ENCODE data around the gene OR4D2. TPM values are rescaled to one million over a fixed set of nuclear protein-coding genes. Genes with fewer than 3 reads are reported as not detected.

Gene OR4D2
- total and polyA plus RNA-seq, 2 of the 13 experiments (the other 11 are each of a cell fraction or from before 2014, with no cell fraction given), result not detected

DNA sequence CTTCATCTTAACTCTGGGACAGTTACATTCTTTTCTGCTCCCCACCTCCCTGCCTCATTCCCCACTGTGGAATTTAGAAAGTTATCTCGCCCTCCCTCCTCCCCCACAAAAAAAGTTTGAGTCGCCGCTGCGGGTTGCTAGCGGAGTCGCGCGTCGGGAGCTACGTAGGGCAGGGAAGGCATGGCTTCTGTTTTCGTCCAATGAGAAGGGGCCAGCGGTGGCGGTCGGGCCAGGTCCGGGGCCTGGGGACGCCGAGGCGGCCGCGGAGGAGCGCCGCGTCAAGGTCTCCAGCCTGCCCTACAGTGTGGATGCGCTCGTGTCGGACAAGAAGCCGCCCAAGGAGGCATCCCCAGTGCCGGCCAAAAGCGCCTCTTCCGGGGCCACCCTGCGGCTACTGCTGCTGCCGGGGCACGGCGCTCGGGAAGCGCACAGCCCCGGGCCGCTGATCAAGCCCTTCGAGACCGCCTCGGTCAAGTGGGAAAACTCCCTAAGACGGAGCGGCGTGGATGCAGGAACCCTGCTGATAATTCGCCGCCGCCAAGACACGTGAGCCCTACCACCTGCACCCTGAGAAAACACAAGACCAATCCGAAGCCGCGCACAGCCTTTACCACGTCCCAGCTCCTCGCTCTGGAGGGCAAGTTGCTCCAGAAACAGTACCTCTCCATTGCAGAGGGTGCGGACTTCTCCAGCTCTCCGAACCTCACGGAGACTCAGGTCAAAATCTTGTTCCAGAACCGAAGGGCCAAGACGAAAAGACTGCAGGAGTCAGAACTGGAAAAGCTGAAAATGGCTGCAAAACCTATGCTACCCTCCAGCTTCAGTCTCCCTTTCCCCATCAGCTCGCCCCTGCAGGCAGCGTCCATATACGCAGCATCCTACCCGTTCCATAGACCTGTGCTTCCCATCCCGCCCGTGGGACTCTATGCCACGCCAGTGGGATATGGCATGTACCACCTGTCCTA lies 9.7 kb upstream of the OR4D2 start:
- ATAC-seq (peak; percentile 89), DNase-seq (ENCODE audit: low spot score) (no peak), FAIRE-seq (no peak)
- intact Hi-C loops (cut with micrococcal nuclease; ENCODE audit: unreplicated experiment), result no loop called here
- 13% methylated on average over 53 of the region's 65 CpGs for WGBS (ENCODE audit: low lambda C conversion rate)
- CTCF ChIA-PET (ENCODE audit: low intra/inter-chr PET ratio, low total read pairs), result no interaction called here
- Histone ChIP-seq H4K20me1 (ENCODE audit: insufficient read depth, low read length) (no peaks in the 10 kb centered on the region), H3K4me1 (ENCODE audit: insufficient read depth, low read length) (peaks cover 11% of the 10 kb centered on the region; the same call in 1 of the 2 replicates), H3K4me3 (replicated peaks in 1 of 3; ENCODE audit: insufficient read depth in 1 of 3, low read depth in 2 of 3, low read length in 3 of 3) (peak overlapping the region; percentile 35 to 53 (median 43); a peak in 5 of 6 replicates), H3K4me2 (ENCODE audit: low read depth, low read length) (peak overlapping the region; percentile 69), H3K79me2 (ENCODE audit: insufficient read depth, low read length) (no peaks in the 10 kb centered on the region), H3K9ac (ENCODE audit: insufficient read depth, low read depth, low read length) (no peak overlapping the region), H2AFZ (ENCODE audit: low read length) (no peak overlapping the region), H3K9me3 (ENCODE audit: low read length) (no peaks in the 10 kb centered on the region), H3K36me3 (replicated peaks in 1 of 2; ENCODE audit: control insufficient read depth in 1 of 2, insufficient read depth in 2 of 2, low read length in 2 of 2) (no peaks in the 10 kb centered on the region), H3K27me3 (ENCODE audit: control insufficient read depth in 1 of 2, insufficient read depth in 2 of 2, low read length in 2 of 2) (peaks cover 10 to 60% of the 10 kb centered on the region in 2 experiments), H3K27ac (ENCODE audit: extremely low read length, insufficient read depth, low read length) (no peak overlapping the region)
- in situ Hi-C loops (cut with HindIII; ENCODE audit: extremely low pct_ligation_motif_present, low pct_unique_long_range_greater_than_20kb), result no loop called here
- no TSS peak for BruUV-seq (replicated peaks)
- POLR2A ChIA-PET, result interaction anchor here (1.2 kb wide), 1 partner anchor 45 kb away, joined by 3 read pairs; no protein-coding TSS in a partner anchor
- TF ChIP-seq GABPB1 (CRISPR knock-in tag; IDR thresholded peaks at IDR 0.05) (peak; percentile 44; the same call in 1 of the 2 replicates), KDM5B (CRISPR knock-in tag; IDR thresholded peaks at IDR 0.05; ENCODE audit: borderline replicate concordance) (peak; percentile 66; the same call in 1 of the 2 replicates), MEIS1 (CRISPR knock-in tag; IDR thresholded peaks at IDR 0.05; ENCODE audit: borderline replicate concordance) (no peak), ZNF777 (CRISPR knock-in tag; IDR thresholded peaks at IDR 0.05) (peak; percentile 34; the same call in 1 of the 2 replicates), PRMT3 (CRISPR knock-in tag; IDR thresholded peaks at IDR 0.05; ENCODE audit: borderline replicate concordance, low read depth) (no peak), EZH2 (conservative IDR thresholded peaks at IDR 0.05; ENCODE audit: low read depth, low read length) (peak; percentile 82; the same call in 1 of the 2 replicates), ZFYVE20 (CRISPR knock-in tag; IDR thresholded peaks at IDR 0.05; ENCODE audit: borderline replicate concordance, low read depth) (0 out of 2 replicates have a peak, but pooled peaks have one; percentile 56), RFX5 (IDR thresholded peaks at IDR 0.05; ENCODE audit: low read depth, low read length) (no peak), TBP (CRISPR knock-in tag; IDR thresholded peaks at IDR 0.05) (no peak), ZNF776 (CRISPR knock-in tag; IDR thresholded peaks at IDR 0.05) (0 out of 2 replicates have a peak, but pooled peaks have one; percentile 44), GTF3A (CRISPR knock-in tag; conservative IDR thresholded peaks at IDR 0.05) (no peak)
- TF ChIP-seq, protein P1, sequence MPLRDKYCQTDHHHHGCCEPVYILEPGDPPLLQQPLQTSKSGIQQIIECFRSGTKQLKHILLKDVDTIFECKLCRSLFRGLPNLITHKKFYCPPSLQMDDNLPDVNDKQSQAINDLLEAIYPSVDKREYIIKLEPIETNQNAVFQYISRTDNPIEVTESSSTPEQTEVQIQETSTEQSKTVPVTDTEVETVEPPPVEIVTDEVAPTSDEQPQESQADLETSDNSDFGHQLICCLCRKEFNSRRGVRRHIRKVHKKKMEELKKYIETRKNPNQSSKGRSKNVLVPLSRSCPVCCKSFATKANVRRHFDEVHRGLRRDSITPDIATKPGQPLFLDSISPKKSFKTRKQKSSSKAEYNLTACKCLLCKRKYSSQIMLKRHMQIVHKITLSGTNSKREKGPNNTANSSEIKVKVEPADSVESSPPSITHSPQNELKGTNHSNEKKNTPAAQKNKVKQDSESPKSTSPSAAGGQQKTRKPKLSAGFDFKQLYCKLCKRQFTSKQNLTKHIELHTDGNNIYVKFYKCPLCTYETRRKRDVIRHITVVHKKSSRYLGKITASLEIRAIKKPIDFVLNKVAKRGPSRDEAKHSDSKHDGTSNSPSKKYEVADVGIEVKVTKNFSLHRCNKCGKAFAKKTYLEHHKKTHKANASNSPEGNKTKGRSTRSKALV (CRISPR knock-in tag; IDR thresholded peaks at IDR 0.05), result peak; percentile 91
- TF ChIP-seq, protein P2, sequence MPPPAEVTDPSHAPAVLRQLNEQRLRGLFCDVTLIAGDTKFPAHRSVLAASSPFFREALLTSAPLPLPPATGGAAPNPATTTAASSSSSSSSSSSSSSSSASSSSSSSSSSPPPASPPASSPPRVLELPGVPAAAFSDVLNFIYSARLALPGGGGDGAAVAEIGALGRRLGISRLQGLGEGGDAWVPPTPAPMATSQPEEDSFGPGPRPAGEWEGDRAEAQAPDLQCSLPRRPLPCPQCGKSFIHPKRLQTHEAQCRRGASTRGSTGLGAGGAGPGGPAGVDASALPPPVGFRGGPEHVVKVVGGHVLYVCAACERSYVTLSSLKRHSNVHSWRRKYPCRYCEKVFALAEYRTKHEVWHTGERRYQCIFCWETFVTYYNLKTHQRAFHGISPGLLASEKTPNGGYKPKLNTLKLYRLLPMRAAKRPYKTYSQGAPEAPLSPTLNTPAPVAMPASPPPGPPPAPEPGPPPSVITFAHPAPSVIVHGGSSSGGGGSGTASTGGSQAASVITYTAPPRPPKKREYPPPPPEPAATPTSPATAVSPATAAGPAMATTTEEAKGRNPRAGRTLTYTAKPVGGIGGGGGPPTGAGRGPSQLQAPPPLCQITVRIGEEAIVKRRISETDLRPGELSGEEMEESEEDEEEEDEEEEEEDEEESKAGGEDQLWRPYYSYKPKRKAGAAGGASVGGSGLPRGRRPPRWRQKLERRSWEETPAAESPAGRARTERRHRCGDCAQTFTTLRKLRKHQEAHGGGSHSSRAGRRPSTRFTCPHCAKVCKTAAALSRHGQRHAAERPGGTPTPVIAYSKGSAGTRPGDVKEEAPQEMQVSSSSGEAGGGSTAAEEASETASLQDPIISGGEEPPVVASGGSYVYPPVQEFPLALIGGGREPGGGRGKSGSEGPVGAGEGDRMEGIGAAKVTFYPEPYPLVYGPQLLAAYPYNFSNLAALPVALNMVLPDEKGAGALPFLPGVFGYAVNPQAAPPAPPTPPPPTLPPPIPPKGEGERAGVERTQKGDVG (CRISPR knock-in tag; IDR thresholded peaks at IDR 0.05; ENCODE audit: borderline replicate concordance), result no peak
- TF ChIP-seq, protein P3, sequence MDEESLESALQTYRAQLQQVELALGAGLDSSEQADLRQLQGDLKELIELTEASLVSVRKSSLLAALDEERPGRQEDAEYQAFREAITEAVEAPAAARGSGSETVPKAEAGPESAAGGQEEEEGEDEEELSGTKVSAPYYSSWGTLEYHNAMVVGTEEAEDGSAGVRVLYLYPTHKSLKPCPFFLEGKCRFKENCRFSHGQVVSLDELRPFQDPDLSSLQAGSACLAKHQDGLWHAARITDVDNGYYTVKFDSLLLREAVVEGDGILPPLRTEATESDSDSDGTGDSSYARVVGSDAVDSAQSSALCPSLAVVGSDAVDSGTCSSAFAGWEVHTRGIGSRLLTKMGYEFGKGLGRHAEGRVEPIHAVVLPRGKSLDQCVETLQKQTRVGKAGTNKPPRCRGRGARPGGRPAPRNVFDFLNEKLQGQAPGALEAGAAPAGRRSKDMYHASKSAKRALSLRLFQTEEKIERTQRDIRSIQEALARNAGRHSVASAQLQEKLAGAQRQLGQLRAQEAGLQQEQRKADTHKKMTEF (CRISPR knock-in tag; IDR thresholded peaks at IDR 0.05), result no peak

All from HepG2 (cell line).